GM18511 (cell line): ENCODE measurements around the gene KLF16.
A peak's percentile ranks its signal among the peaks of the same experiment; 100 is the strongest.

Experiments
- ATAC-seq: cut with Tn5 transposase; IDR thresholded peaks from one replicate; pipeline ENCODE4 v1.9.1; 2021; ENCODE audit warnings: mild to moderate bottlenecking, moderate library complexity; ENCODE audit not compliant: unreplicated experiment

The KLF16 gene

GRCh38 chr19:1856698-1857603 lies 6.4 kb downstream of the KLF16 start:
- ATAC-seq: peak; percentile 43

- ATAC-seq: no peak
Observed at GRCh38 chr19:1856345-1856697, 7.1 kb downstream of the KLF16 start.

- ATAC-seq: no peak
Observed at GRCh38 chr19:1855828-1856255, 7.5 kb downstream of the KLF16 start.

GRCh38 chr19:1855040-1855827 lies 8.1 kb downstream of the KLF16 start:
- ATAC-seq: peak; percentile 57

- ATAC-seq: no peak
Observed at GRCh38 chr19:1854542-1855039, 8.8 kb downstream of the KLF16 start.

- ATAC-seq: no peak
Observed at GRCh38 chr19:1854039-1854541, 9.3 kb downstream of the KLF16 start.

- ATAC-seq: no peak
Observed at GRCh38 chr19:1853295-1854038, 9.9 kb downstream of the KLF16 start.

- no peak for ATAC-seq
Observed at GRCh38 chr19:1852581-1853128, 10.7 kb downstream of the KLF16 start.

GRCh38 chr19:1851654-1852580 lies 11.5 kb downstream of the KLF16 start:
- no peak for ATAC-seq

- no peak for ATAC-seq
Observed at GRCh38 chr19:1850809-1851653, 12.3 kb downstream of the KLF16 start.

GRCh38 chr19:1849886-1850398 lies 13.4 kb downstream of the KLF16 start:
- no peak for ATAC-seq

GRCh38 chr19:1849132-1849474 lies 14.3 kb downstream of the KLF16 start:
- no peak for ATAC-seq

GRCh38 chr19:1848399-1849131 lies 14.8 kb downstream of the KLF16 start, which contains the start of gene REXO1:
Gene REXO1 (minus strand): TSS chr19:1848483. CDS start chr19:1848358, 125 bp downstream.
- peak; percentile 79 for ATAC-seq

- ATAC-seq: peak; percentile 34
Observed at GRCh38 chr19:1847684-1848398, 15.5 kb downstream of the KLF16 start.

GRCh38 chr19:1847348-1847683 lies 16.1 kb downstream of the KLF16 start:
- ATAC-seq: no peak

GRCh38 chr19:1846517-1847204 lies 16.7 kb downstream of the KLF16 start:
- no peak for ATAC-seq

GRCh38 chr19:1845642-1846041 lies 17.7 kb downstream of the KLF16 start:
- no peak for ATAC-seq
